Gastrocnemius medialis (tissue), 4 donors: ENCODE data around the gene ANAPC13. TPM values are rescaled to one million over a fixed set of nuclear protein-coding genes. Genes with fewer than 3 reads are reported as not detected.
A peak's percentile ranks its signal among the peaks of the same experiment; 100 is the strongest.

Experiments
- ATAC-seq, 2 donors: fragments of 150-250 bp; one replicate each; pipeline ENCODE4 v1.9.1; 2016
- DNase-seq, 2 donors: peaks; one replicate each; pipeline ENCODE4 v3.0.0-alpha.2; 2019
- H3K27ac ChIP-seq, 4 donors: fragments of 200-600 bp; sonication (generic); 1 replicate in 1 of 4; 2 replicates in 3 of 4; pipeline ENCODE4 v1.5.1; 2016 to 2018; ENCODE audit warnings: mild to moderate bottlenecking in 2 of 4, moderate library complexity in 1 of 4
- H3K27me3 ChIP-seq, 3 donors: fragments of 200-600 bp; sonication (generic) in 2 of 3; 1 replicate in 1 of 3; 2 replicates in 2 of 3; pipeline versions ENCODE4 v1.5.1 to v1.6.0; 2016 to 2019; ENCODE audit warnings: mild to moderate bottlenecking in 1 of 3, moderate library complexity in 1 of 3
- H3K36me3 ChIP-seq, 2 donors: fragments of 200-600 bp; sonication (generic) in 1 of 2; one replicate each; pipeline ENCODE4 v1.5.1; 2017 to 2018
- H3K4me1 ChIP-seq, 2 donors: fragments of 200-600 bp; sonication (generic) in 1 of 2; one replicate each; pipeline ENCODE4 v1.5.1; 2016 to 2017; ENCODE audit warnings: mild to moderate bottlenecking in 2 of 2
- H3K4me3 ChIP-seq, 4 donors: fragments of 200-600 bp; sonication (generic) in 3 of 4; 1 replicate in 1 of 4; 2 replicates in 3 of 4; pipeline ENCODE4 v1.5.1; 2016 to 2019; ENCODE audit warnings: mild to moderate bottlenecking in 2 of 4
- H3K9me3 ChIP-seq, 3 donors: fragments of 200-600 bp; sonication (generic) in 2 of 3; 1 replicate in 1 of 3; 2 replicates in 2 of 3; pipeline ENCODE4 v1.5.1; 2016 to 2019
- CTCF ChIP-seq, 5 experiments: fragments of 450-650 bp in 3 of 5; fragments of 200-600 bp in 2 of 5; sonication (generic) in 2 of 5; IDR thresholded peaks in 4 of 5; conservative IDR thresholded peaks in 1 of 5; 1 replicate in 4 of 5; 2 replicates in 1 of 5; pipeline ENCODE4 v1.5.1; 2016 to 2019; ENCODE audit warnings: antibody characterized with exemption in 5 of 5, mild to moderate bottlenecking in 3 of 5, moderate library complexity in 3 of 5
- POLR2A ChIP-seq, 2 donors: fragments of 450-650 bp; IDR thresholded peaks; one replicate each; pipeline ENCODE4 v1.6.1; 2017; ENCODE audit warnings: antibody characterized with exemption in 2 of 2, mild to moderate bottlenecking in 2 of 2, moderate library complexity in 2 of 2
- in situ Hi-C, 4 donors: fragments of 200-750 bp; cut with MboI; loops; one replicate each; pipeline versions ENCODE4 v1.15.0 to v1.8.0; 2017; ENCODE audit warnings: low sequenced_read_pairs in 4 of 4
- intact Hi-C: fragments of 100-400 bp; cut with DNase I; formaldehyde crosslinking; loops from one replicate; pipeline ENCODE4 v1.15.1; 2023; ENCODE audit warnings: low total_unique reads
- total RNA-seq, 4 donors: library from RNA; depleted of rRNA; stranded (reverse); fragments of >200 nt; gene quantifications; one replicate each; pipeline versions ENCODE4 v1.1.0 to v1.2.3, GENCODE V29; 2016

The ANAPC13 gene
- total RNA-seq, 4 donors from 2014 or later: 32.3 to 82.2 (median 78.7) TPM

- no peak for DNase-seq
- no peak overlapping the region for H3K4me3 ChIP-seq
- no peak for ATAC-seq
- TF ChIP-seq CTCF (IDR thresholded peaks at IDR 0.05 in 4 of 5, conservative IDR thresholded peaks at IDR 0.05 in 1 of 5): no peak
- no peak for TF ChIP-seq POLR2A (IDR thresholded peaks at IDR 0.05)
- intact Hi-C loops (loop anchor here (10.0 kb wide), 1 partner anchor 676 kb away; the partner anchor contains the start of gene SRPRB), in situ Hi-C loops (loop anchor here in 1 of 4 donors (25.0 kb wide), 1 partner anchor 668 kb away; the partner anchor contains the start of gene SRPRB)
- H3K9me3 ChIP-seq: no peaks in the 10 kb centered on the region
- H3K27ac ChIP-seq: peak overlapping the region in 1 of 4 donors; percentile 9
- H3K4me1 ChIP-seq: peaks cover 30 to 37% of the 10 kb centered on the region in 2 donors
- H3K27me3 ChIP-seq: no peaks in the 10 kb centered on the region
- peaks cover 0 to 42% of the 10 kb centered on the region in 2 donors for H3K36me3 ChIP-seq
These were observed 5.2 kb downstream of the ANAPC13 start for GRCh38 chr3:134480546-134480945.

DNA sequence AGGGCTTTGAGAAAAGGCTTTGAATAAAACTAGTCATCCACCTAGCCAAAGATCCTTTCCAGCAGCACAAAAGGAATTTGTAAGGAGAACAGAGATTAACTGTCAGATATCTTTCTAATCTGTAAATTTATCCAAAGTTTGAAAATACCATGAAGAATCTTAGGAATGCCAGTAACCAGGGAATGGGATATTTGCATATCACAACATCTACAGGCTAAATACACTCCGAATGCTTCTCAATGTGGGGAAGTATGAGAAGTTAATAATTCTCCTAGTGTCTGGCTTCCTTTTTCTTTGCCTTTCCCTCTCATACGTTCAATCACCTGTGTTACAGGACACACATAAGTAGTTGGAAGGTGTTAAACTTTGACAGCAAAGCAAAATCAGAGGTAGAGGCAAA, 7.8 kb downstream of the ANAPC13 start:
- Histone ChIP-seq H3K36me3 (peaks cover 0 to 42% of the 10 kb centered on the region in 2 donors), H3K9me3 (no peaks in the 10 kb centered on the region), H3K4me3 (no peak overlapping the region), H3K27me3 (no peaks in the 10 kb centered on the region), H3K4me1 (peaks cover 12 to 17% of the 10 kb centered on the region in 2 donors), H3K27ac (peak overlapping the region in 1 of 4 donors; percentile 45)
- intact Hi-C loops (loop anchor here (2.0 to 10.0 kb wide), 3 partner anchors 103 to 543 kb away; partner anchors contain the start of gene AMOTL2), in situ Hi-C loops (loop anchor here in 2 of 4 donors (10.0 to 25.0 kb wide), 3 partner anchors 93 to 666 kb away; partner anchors contain the start of genes AMOTL2 (in 1 of the 2) and SRPRB (in 1 of the 2))
- no peak for ATAC-seq
- DNase-seq: no peak
- no peak for TF ChIP-seq POLR2A (IDR thresholded peaks at IDR 0.05)
- no peak for TF ChIP-seq CTCF (IDR thresholded peaks at IDR 0.05 in 4 of 5, conservative IDR thresholded peaks at IDR 0.05 in 1 of 5)

DNA sequence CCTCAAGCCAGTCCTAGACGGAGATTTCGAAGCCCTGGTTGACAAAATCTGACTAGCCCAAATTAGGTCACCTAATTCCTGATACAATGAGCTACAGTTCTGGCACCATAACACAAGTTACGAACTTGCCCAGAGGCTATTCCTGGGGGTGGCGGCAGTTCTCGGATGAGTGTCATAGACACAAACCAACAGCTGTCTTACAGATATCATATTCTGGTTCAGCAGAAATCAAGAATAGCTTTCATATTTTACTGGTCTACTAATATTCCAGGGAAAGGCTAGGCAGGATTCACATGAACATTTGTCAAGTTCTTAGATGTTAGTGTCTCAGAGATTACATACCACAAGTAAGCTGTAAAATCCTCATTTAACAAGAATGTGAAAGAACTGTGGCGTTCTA, 8.8 kb downstream of the ANAPC13 start:
- H3K27me3 ChIP-seq: no peaks in the 10 kb centered on the region
- H3K36me3 ChIP-seq: peaks cover 0 to 40% of the 10 kb centered on the region in 2 donors
- ATAC-seq (peak; percentile 71 to 92), DNase-seq (peak in 1 of 2 donors; percentile 70)
- H3K27ac ChIP-seq: peak overlapping the region; percentile 23 to 58 (median 50)
- in situ Hi-C loops (loop anchor here in 2 of 4 donors (10.0 to 25.0 kb wide), 3 partner anchors 92 to 665 kb away; partner anchors contain the start of genes AMOTL2 (in 1 of the 2) and SRPRB (in 1 of the 2)), intact Hi-C loops (loop anchor here (2.0 to 10.0 kb wide), 3 partner anchors 102 to 542 kb away; partner anchors contain the start of gene AMOTL2)
- no peaks in the 10 kb centered on the region for H3K9me3 ChIP-seq
- no peak overlapping the region for H3K4me3 ChIP-seq
- H3K4me1 ChIP-seq: peaks cover 12 to 15% of the 10 kb centered on the region in 2 donors
- TF ChIP-seq CTCF (IDR thresholded peaks at IDR 0.05 in 4 of 5, conservative IDR thresholded peaks at IDR 0.05 in 1 of 5): no peak
- no peak for TF ChIP-seq POLR2A (IDR thresholded peaks at IDR 0.05)

- no peak overlapping the region for H3K4me3 ChIP-seq
- ATAC-seq (peak in 1 of 2 donors; percentile 18), DNase-seq (no peak)
- no peaks in the 10 kb centered on the region for H3K27me3 ChIP-seq
- H3K27ac ChIP-seq: peak overlapping the region in 3 of 4 donors; percentile 45 to 58 (median 55)
- H3K4me1 ChIP-seq: peaks cover 12 to 15% of the 10 kb centered on the region in 2 donors
- no peaks in the 10 kb centered on the region for H3K9me3 ChIP-seq
- no peak for TF ChIP-seq POLR2A (IDR thresholded peaks at IDR 0.05)
- in situ Hi-C loops (loop anchor here in 2 of 4 donors (10.0 to 25.0 kb wide), 3 partner anchors 92 to 664 kb away; partner anchors contain the start of genes AMOTL2 (in 1 of the 2) and SRPRB (in 1 of the 2)), intact Hi-C loops (loop anchor here (2.0 to 10.0 kb wide), 3 partner anchors 102 to 542 kb away; partner anchors contain the start of gene AMOTL2)
- peaks cover 0 to 33% of the 10 kb centered on the region in 2 donors for H3K36me3 ChIP-seq
These were observed 9.5 kb downstream of the ANAPC13 start for GRCh38 chr3:134476306-134476705.

- no peaks in the 10 kb centered on the region for H3K9me3 ChIP-seq
- no peak for DNase-seq
- in situ Hi-C loops: loop anchor here (5.0 to 25.0 kb wide), 6 partner anchors 90 to 663 kb away; partner anchors contain the start of genes AMOTL2 (in 1 of the 4) and SRPRB (in 1 of the 4)
- H3K36me3 ChIP-seq: peaks cover 0 to 20% of the 10 kb centered on the region in 2 donors
- intact Hi-C loops: loop anchor here (1.0 to 10.0 kb wide), 3 partner anchors 167 to 540 kb away; no protein-coding TSS in a partner anchor
- H3K4me3 ChIP-seq: no peak overlapping the region
- H3K27ac ChIP-seq: no peak overlapping the region
- no peaks in the 10 kb centered on the region for H3K27me3 ChIP-seq
- ATAC-seq: no peak
- TF ChIP-seq POLR2A (IDR thresholded peaks at IDR 0.05) (no peak), CTCF (IDR thresholded peaks at IDR 0.05 in 4 of 5, conservative IDR thresholded peaks at IDR 0.05 in 1 of 5) (no peak)
- peaks cover 12 to 15% of the 10 kb centered on the region in 2 donors for H3K4me1 ChIP-seq
These were observed 10.8 kb downstream of the ANAPC13 start for GRCh38 chr3:134474956-134475355.
